GM12874 (cell line): ENCODE results near the gene DCHS1.

Experiments
- TF ChIP-seq, protein P1 (sequence below): IDR thresholded peaks from 2 replicates; pipeline ENCODE4 v1.5.1; 2011; ENCODE audit warnings: low read depth, mild to moderate bottlenecking, control low read depth, low read length, moderate library complexity; ENCODE audit not compliant: insufficient read depth

DCHS1 gene

DNA sequence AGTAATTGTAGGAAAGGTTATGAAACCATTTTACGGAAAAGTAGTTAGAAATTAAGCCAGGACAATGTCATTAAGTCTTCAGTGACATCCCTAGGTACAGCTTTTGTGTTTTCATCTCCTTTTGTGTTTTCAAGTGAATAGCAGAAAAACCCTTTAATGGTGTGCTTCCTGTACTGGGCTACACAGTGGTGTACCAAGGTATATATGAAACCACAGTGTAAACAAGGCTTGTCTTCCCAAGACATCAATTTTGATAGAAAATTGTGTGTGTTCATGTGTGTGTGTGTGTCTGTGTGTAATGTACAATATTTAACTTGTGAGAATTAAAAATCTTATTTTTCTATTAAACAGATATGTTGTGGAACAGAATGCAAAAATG is 18.6 kb upstream of the DCHS1 start:
- TF ChIP-seq, protein P1, sequence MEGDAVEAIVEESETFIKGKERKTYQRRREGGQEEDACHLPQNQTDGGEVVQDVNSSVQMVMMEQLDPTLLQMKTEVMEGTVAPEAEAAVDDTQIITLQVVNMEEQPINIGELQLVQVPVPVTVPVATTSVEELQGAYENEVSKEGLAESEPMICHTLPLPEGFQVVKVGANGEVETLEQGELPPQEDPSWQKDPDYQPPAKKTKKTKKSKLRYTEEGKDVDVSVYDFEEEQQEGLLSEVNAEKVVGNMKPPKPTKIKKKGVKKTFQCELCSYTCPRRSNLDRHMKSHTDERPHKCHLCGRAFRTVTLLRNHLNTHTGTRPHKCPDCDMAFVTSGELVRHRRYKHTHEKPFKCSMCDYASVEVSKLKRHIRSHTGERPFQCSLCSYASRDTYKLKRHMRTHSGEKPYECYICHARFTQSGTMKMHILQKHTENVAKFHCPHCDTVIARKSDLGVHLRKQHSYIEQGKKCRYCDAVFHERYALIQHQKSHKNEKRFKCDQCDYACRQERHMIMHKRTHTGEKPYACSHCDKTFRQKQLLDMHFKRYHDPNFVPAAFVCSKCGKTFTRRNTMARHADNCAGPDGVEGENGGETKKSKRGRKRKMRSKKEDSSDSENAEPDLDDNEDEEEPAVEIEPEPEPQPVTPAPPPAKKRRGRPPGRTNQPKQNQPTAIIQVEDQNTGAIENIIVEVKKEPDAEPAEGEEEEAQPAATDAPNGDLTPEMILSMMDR, result no peak

DNA sequence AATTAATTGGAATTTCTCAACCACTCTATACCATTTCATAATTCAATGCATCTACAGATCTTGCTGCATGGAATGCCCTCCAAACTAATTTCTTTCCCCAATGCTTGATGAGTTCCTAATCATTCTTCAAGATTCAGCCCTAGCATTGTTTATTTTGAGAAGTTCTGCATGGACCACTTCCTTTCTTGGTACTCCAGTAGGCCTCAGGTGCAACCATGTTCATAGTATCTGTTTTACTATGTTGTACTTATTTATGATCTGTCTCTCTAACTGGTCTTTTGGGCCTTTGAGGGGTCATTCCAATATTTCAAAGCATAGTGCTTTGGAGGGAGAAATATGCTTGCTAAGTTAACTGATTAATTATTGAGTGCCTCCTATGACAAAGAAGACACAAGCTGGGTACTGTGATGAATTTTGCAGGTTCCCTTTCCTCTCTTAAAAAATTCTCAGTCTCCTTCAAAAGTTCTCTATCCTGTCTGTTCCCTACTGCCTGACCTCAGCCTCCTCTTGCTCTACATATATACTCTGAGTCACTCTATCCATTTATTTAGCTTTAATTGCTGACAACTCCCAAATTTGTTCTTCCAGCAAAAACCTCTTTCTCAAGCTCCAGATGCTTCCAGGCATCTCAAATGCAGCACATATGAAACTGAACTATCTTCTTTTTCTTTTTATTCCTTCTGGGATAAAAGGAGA is 18.1 kb upstream of the DCHS1 start:
- TF ChIP-seq, protein P1, result no peak

DNA sequence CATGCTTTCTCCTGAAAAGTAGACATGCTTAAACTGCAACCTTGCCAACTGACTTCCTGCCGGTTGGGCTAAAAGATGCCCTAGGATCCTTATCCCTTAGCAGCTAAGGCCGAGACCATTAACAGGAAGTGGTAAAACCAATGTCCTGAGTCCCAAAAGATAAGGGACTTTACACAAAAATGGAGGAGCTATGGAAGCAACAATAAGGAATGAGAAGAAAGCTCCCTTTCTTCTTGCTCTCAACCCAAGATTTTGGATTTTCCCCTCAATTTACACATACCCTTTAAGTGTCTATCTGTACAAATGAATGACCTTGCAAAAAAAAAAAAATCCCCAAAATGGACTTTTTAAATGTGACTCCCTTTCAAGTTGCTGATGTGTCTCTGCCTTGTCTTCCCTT is 16.4 kb upstream of the DCHS1 start:
- TF ChIP-seq, protein P1, result no peak

DNA sequence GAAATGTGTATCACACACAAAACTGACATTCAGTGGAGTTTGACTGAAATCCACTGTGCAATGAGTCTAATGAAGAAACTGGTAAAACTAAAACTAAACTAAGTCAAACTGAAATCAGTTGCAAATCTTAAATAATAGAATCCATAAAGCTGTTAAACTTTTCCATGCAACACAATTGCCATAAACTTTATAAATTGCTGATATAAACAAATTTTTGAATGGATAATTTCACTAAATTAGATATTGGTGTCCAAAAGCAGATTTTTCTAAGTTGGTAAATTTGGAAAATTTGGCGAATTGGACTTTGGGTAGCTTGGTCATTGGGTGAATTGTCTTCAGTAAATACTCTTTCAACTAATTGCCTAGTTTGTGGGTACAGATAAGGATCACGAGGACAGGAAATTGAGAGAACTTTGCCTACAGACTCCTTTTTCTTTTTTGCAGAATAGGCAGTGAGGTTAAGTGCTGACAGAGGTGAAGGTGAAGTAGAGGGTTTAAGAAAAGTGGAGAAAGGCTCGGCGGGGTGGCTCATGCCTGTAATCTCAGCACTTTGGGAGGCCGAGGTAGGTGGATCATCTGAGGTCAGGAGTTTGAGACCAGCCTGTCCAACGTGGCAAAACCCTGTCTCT is 14.7 kb upstream of the DCHS1 start:
- TF ChIP-seq, protein P1, result no peak

DNA sequence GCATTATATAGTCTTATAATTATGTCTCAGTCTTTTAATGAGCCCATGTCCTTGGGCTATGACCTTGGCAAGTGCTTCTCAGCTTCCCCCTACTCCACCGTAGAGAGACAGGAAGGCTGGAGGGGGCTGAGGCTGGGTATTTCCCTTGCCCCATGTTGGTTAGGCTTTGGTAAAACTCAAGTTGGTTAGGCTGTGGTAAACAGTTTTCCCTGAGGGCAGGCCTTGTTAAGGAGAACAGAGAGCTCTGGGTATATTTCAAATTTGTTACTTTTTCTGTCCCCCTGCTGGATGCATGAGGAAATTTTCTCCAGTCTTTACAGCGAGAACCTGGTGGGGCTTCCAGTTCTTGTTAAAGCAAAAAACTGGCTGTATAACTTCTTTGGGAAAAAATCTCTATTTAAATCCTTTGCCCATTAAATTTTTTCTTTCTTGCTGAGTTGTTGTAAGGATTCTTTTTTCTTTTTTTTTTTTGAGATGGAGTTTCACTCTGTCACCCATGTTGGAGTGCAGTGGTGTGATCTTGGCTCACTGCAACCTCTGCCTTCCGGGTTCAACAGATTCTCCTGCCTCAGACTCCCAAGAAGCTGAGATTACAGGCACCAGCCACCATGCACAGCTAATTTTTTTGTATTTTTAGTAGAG is 12.2 kb upstream of the DCHS1 start:
- TF ChIP-seq, protein P1, result peak; percentile 48

DNA sequence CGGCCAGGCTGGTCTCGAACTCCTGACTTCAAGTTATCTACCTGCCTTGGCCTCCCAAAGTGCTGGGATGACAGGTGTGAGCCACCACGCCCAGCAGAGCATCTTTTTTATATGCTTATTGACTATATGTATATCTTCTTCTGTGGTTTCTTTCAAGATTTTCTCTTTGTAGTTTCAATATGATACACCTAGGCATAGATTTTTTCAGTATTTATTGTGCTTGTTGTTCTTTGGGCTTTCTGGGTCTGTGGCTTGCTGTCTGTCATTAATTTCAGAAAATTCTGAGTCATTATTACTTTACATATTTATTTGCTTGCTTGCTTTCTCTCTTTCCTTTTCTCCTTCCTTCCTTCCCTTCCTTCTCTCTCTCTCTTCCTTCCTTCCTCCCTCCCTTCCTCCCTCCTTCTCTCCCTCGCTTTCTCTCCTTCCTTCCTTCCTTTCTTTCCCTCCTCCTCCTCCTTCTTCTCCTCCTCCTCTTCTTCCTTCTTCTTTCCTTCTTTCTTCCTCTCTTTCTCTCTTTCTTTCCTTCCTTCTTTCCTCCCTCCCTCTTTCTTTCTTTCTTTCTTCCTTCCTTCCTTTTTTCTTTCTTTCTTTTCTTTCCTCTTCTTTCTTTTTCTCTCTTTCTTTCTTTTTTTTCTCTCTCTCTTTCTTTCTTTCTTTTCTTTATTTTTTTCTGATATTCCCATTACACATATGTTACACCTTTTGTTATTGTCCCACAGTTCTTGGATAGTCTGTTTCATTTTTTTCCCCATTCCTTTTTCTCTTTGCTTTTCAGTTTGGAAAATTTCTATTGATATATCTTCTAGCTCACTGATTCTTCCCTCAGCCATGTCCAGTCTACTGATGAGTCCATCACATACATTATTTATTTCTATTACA is 10.9 kb upstream of the DCHS1 start:
- TF ChIP-seq, protein P1, result no peak

DNA sequence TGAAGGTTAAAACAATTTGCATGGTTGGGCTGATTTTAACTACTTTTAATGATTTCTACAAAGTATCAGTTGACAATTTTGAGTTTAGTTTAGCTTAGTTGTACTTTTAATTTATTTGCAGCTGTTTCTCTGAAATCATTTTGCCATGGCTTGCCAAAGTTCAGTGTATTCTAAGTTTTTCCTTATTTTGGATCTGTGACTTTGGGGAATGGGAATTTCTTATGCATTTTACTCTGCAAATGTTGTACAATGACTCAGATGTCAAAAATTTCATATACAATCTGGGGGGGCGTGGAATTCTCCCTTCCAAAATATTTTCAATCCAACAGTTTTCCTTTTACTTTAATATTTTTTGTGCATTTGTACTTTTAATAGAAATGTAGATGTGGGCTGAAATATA is 8.9 kb upstream of the DCHS1 start:
- TF ChIP-seq, protein P1, result no peak
